Adipose tissue (tissue), 3 donors: Measurements from ENCODE around the gene VIPR1. TPM values are rescaled to one million over a fixed set of nuclear protein-coding genes. Genes with fewer than 3 reads are reported as not detected.

ENCODE experiments used
- H3K27ac ChIP-seq: one replicate; pipeline ENCODE4 v1.5.1; 2013; ENCODE audit warnings: low read depth, low read length
- WGBS, 3 donors: extraction: QIAGEN DNeasy Blood & Tissue Kit; methylation state at CpG; one replicate each; pipeline ENCODE4 v1.1.7; 2013; 5-methylcytosine and 5-hydroxymethylcytosine counted together
- polyA plus RNA-seq, 3 donors: library from polyadenylated mRNA; stranded (reverse); fragments of 200-250 nt; gene quantifications; one replicate each; pipeline ENCODE4 v1.2.3, GENCODE V29; 2013
- donor health status: healthy with polysubstance abuse.
- donor health status: Bipolar disorder and iron deficiency.
- donor health status: healthy.

VIPR1 gene
- polyA plus RNA-seq, 3 donors, result 1.6 to 12.6 (median 6.9) TPM

DNA sequence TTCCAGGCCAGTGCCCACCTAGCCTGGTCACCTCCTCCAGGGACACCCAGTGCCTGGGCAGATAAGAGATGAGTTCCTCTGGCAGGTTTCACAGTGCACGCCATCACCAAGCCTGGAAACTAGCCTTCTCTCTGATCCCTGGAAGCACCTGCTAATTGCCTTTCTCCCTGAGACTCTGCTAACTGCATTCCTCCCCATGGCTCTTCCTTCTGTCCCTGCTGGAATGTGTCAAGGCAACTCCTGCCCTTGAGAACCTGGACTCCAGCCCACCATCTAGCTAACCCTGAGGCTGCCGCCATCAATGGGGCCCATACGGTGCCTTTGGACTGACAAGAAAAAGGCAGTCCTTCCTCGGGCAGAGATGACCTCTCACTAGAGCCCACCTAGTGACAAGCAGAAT, 18.5 kb downstream of the VIPR1 start:
- no peak overlapping the region for H3K27ac ChIP-seq
- WGBS, 3 donors, result 87 to 93% (median 89%) methylated on average over 4 of the region's 4 CpGs

DNA sequence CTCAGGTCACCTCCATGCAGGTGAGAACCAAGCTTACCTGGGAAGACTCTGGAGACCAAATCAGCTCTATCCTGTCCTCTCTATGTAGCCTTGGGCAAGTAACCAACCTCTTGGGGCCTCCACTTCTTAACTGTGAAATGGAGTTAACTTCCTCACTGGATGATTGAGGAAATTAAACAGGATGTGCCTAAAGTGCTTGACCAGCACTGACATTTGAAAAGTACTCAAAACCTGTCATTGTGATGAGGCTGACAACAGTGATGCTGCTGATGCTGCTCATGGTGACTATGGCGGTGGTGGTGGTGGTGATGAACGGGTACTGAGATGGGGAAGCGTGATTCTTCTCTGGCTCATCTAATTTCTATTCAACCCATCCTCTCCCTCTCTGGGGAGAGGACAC, 22.3 kb downstream of the VIPR1 start:
- 83 to 98% (median 89%) methylated on average over 3 of the region's 3 CpGs for WGBS, 3 donors
- H3K27ac ChIP-seq, result no peak overlapping the region

DNA sequence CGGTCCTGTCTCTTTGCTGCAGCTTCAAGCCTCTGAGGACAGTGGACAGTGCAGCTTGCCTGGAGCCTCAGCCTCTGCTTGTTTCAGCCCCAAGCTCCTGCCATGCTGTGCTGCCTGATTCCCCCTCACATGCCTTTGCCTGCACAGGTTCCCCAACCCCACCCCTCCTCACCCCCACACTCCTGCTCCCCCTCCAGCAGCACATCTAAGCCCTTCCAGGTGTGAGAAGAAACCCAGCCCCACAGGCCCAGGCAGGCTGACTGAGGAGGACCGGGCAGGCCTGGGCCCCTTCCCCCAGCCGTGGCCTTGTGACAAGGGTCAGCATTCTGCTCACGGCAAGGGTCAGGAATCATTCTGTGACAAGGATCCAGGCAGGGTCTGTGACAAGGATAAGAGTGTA, 22.8 kb downstream of the VIPR1 start:
- 75 to 91% (median 89%) methylated on average over 4 of the region's 4 CpGs for WGBS, 3 donors
- no peak overlapping the region for H3K27ac ChIP-seq

DNA sequence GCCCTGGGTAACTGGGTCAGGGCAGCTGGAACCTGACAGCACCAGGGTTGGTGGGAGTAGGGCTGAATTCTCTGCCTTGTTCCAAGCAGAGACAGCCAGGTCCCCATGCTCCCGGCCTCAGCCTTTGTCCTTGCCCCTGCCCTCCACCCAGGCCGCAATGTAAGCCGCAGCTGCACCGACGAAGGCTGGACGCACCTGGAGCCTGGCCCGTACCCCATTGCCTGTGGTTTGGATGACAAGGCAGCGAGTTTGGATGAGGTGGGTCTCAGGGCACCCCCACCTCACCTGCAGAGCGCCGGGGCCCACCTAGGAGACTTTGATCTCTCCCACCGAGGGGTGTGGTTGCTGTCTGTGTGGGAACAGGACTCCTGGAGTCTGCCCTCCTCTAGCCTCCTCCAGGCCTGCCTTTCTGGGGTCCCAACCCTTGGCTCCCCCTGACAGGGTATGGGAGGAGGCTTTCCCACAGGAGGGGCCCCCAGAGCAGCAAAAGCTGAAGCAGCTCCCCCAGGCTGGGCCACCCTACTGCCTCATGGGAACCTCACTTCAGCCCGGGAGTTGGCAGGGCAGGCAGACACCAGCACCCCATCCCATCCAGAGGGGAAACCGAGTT, 23.4 kb downstream of the VIPR1 start:
- no peak overlapping the region for H3K27ac ChIP-seq
- WGBS, 3 donors, result 85 to 95% (median 94%) methylated on average over 11 to 13 of the region's 13 CpGs

DNA sequence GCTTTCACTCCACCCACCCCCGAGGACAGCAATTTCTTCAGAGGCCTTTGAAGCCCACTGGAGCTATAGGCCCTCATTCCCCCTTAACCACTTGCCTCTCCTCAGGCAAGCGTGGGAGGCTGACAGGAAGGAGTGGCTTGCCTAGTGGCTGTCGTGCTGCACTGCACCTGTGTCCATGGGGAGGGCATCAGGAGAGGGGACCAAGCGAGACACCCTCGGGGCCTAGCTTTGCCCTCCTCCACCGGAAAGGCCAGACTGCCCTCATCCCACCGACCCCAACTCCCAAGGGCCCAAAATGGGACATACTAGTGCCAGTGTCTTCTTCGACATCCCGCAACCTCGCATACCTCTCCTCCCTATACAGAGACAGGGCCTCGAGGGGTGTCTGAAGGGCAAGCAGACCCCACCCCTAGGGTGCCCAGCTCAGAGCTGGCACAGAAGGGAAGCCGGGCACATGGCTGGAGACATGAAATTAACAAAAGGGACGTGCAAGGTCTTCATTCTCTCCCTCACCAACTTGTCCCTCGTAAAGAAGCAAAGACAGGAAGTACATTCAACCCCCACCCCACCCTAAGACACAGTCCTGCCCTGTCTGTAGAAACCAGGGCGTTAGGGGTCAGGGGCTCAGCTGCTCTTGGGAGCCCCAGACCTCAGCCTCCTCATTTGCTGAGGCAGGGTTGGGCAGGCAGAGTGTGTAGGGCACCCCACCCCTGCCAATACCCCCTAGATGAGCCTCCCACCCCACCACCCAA, 24.3 kb downstream of the VIPR1 start:
- no peak overlapping the region for H3K27ac ChIP-seq
- 69 to 74% (median 70%) methylated on average over 15 of the region's 15 CpGs for WGBS, 3 donors

DNA sequence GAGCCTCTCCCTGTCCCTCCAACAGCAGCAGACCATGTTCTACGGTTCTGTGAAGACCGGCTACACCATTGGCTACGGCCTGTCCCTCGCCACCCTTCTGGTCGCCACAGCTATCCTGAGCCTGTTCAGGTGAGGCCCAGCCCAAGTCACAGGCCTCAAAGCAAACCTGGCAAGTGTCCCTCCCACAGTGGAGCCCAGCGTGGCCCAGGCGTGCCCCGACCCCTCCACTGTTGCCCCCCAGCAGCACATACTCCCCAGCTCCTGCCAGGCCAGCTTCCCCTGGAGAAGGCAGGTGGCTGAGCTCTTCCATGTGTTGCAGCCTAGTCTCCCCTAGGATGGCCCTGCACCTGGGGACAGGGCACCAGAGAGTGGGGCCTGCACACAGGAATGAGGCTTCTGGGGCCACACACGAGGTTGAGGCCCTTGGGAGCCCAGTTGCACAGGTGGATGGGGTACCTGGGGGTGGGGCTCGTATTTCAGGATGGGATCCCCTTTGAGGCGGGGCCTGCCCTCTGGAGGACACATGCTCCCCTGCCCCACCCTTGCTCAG, 25.0 kb downstream of the VIPR1 start:
- H3K27ac ChIP-seq, result no peak overlapping the region
- 90 to 94% (median 91%) methylated on average over 11 of the region's 11 CpGs for WGBS, 3 donors

DNA sequence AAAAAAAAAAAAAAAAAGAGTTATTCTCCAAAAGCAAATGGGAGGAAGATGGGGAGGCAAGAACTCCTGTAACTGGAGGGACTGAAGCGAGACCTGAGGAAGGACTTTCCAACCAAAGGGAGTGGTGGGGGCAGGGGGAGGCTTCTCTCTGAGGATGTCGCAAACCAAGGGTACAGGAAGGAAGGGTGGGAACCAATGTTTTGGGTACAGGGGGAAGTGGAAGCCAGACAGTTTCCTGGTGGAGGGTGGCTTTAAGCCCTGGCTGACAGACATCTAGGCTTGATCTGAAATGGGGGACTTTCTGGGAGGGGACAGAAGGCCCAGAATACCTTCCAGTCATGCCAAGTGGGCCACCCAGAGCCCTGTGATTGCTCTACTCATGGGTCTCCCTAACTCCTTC, 27.0 kb downstream of the VIPR1 start:
- no peak overlapping the region for H3K27ac ChIP-seq

DNA sequence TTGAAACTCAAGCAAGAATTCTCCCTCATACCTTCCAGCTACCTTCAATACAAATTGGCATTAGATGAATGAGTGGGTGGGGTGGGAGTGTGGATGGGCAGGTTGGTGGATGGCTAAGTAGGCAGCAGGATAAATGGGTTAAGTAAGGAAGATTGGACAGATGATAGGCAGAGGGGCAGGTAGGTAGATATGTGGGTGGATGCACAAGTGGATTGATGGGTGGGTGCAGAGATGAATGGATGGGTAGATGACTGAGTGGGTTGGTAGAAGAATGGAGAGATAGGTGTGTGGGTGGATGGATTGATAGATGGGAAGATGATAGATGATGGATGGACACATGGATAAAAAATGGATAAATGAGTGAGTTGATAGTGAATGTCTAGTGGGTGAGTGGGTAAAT, 27.6 kb downstream of the VIPR1 start:
- no peak overlapping the region for H3K27ac ChIP-seq

More for the DNA sequence above, 27.0 kb downstream of the VIPR1 start:
- WGBS, 3 donors, result 44 to 77% (median 57%) methylated on average over 2 of the region's 2 CpGs

DNA sequence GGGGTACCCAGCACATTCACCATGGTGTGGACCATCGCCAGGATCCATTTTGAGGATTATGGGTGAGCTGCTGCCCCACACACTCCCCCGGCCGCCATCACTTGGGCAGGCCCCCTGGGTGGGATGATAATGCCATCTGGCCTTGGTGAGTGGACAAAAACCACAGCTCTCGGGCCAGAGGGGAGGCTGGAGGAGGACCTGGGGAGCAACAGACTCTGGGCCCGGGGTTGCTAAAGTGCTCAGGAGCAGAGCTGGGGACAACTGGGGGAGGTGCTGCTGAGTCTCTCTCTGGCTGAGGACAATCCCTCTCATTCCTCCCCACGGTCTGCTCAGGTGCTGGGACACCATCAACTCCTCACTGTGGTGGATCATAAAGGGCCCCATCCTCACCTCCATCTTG, 29.0 kb downstream of the VIPR1 start:
- 91 to 92% (median 92%) methylated on average over 6 of the region's 6 CpGs for WGBS, 3 donors
- no peak overlapping the region for H3K27ac ChIP-seq

DNA sequence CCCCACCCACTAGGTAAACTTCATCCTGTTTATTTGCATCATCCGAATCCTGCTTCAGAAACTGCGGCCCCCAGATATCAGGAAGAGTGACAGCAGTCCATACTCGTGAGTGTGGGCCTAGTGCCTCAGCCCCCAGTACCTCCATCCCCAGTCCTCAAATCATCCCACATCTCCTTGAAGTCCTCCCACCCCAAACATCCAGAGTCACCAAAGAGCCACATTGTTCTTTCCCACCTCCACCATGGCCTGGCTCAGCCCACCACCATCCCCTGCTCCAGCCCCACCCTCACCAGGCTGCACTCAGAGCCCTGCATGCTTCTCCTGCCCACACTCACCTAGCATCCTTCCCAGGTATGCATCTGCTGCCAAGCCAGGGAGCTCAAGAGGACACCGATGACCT, 29.8 kb downstream of the VIPR1 start:
- 91 to 97% (median 93%) methylated on average over 4 of the region's 4 CpGs for WGBS, 3 donors
- H3K27ac ChIP-seq, result no peak overlapping the region

DNA sequence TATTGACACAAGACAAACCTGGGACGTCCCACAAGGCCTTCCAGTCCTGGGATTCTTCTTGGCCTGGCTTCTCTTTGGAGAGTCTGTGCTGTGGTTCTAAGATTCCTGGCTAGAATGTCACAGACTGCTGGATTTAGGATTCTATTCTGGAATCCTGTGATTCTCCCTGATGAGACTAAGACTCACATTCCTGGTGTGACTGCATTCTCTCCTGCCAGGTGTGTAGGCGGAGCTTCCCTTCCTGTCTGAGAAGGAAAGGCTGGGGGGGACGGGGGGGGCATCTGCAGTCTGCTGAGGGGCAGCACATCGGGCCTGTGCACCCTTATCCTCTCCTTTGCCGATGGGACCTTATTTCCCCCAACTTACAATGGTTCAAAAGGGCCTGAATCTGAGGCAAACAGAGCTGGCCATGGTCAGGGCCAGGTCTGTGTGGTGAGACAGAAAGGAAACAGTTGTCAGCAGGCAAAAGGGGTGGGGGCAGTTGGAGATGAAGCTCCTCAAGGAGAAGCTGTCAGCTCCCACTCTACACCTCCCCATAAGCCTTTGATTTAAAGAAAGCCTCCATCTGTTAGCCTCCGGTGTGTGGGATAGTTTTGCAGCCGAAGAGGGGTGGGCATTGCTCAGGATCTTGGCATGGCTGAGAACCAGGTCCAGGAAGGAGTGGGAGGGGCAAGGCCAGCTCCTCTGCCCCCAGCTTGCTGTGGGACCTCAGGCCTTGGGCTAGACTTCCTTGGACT, 30.9 kb downstream of the VIPR1 start:
- H3K27ac ChIP-seq, result no peak overlapping the region
- 68 to 74% (median 72%) methylated on average over 7 of the region's 7 CpGs for WGBS, 3 donors

DNA sequence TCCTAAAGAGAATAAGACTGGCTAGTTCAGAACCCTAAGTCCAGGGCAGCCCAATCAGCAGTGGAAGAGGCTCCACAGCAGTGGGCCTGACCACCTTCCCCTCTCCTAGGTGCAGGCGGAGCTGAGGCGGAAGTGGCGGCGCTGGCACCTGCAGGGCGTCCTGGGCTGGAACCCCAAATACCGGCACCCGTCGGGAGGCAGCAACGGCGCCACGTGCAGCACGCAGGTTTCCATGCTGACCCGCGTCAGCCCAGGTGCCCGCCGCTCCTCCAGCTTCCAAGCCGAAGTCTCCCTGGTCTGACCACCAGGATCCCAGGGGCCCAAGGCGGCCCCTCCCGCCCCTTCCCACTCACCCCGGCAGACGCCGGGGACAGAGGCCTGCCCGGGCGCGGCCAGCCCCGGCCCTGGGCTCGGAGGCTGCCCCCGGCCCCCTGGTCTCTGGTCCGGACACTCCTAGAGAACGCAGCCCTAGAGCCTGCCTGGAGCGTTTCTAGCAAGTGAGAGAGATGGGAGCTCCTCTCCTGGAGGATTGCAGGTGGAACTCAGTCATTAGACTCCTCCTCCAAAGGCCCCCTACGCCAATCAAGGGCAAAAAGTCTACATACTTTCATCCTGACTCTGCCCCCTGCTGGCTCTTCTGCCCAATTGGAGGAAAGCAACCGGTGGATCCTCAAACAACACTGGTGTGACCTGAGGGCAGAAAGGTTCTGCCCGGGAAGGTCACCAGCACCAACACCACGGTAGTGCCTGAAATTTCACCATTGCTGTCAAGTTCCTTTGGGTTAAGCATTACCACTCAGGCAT, 33.7 kb downstream of the VIPR1 start:
- 83 to 85% (median 84%) methylated on average over 35 of the region's 35 CpGs for WGBS, 3 donors
- no peak overlapping the region for H3K27ac ChIP-seq

DNA sequence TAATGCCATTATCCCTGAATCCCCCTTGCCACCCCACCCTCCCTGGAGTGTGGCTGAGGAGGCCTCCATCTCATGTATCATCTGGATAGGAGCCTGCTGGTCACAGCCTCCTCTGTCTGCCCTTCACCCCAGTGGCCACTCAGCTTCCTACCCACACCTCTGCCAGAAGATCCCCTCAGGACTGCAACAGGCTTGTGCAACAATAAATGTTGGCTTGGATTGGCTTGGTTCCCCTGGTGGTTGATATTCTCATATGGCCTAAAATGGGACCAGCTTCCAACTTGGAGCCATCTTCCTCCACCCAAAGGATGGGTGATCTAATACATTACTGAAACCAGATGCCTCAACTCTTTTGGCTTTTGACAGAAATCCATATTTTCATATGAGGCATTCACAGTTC, 34.9 kb downstream of the VIPR1 start:
- no peak overlapping the region for H3K27ac ChIP-seq

DNA sequence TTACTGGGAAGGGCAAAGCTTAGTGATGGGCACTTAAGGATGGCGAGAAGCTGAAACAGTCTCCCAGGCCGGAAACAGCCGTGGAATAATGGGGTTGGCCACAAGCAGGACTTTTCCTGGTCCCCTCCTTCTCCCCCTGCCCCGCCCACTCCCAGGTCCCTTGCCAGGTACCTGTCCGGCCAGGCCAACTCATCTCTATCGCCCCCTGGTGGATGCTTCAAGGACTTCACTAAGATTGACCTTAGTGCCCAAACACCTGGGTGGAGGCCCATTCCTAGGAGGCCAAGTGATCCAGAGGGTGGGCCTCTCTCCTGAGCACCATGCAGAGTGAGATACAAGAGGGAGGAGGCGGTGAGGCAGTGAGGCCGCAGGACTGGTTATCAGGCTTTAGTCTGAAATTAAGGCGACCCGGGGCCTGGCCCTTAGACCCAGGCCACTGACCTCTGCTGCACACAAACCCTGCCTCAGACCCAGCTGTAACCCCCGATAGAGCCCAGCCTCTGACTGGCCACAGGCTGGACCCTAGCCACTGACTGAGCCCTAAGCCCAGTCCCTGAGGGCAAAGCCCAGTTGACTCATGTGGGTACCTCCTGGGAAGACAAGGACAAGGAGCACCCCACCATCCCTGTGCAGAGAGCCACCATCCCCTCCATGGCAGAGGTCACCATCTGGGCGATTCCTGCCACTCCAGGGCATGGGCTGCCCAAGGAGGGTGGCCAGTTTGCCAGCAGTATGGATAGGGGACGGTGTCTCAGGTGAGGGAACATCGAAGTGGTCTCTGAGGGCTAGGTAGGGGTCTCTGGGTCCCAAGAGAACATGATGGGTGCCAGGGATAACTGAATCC, 37.6 kb downstream of the VIPR1 start:
- H3K27ac ChIP-seq, result no peak overlapping the region
- 61 to 65% (median 64%) methylated on average over 14 of the region's 14 CpGs for WGBS, 3 donors

DNA sequence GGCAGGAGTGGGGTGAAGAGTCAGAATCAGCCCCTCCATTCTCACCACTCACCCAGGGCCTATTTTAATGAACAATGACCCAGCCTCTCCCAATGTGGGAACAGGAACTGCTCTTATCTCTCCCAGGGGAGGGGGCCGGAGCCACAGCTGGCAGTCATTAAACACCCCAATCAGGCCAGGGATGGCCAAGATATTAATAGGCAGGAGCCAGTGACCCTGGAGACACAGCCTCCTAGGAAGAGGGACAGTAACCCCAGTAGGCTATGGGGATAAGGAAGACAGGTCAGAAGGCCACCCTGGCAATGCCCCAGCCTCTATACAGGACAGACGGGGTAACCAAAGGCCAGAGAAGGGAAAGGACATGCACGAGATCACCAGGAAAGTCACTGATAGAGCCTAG, 38.6 kb downstream of the VIPR1 start:
- no peak overlapping the region for H3K27ac ChIP-seq
- 34 to 81% (median 58%) methylated on average over 3 of the region's 3 CpGs for WGBS, 3 donors

DNA sequence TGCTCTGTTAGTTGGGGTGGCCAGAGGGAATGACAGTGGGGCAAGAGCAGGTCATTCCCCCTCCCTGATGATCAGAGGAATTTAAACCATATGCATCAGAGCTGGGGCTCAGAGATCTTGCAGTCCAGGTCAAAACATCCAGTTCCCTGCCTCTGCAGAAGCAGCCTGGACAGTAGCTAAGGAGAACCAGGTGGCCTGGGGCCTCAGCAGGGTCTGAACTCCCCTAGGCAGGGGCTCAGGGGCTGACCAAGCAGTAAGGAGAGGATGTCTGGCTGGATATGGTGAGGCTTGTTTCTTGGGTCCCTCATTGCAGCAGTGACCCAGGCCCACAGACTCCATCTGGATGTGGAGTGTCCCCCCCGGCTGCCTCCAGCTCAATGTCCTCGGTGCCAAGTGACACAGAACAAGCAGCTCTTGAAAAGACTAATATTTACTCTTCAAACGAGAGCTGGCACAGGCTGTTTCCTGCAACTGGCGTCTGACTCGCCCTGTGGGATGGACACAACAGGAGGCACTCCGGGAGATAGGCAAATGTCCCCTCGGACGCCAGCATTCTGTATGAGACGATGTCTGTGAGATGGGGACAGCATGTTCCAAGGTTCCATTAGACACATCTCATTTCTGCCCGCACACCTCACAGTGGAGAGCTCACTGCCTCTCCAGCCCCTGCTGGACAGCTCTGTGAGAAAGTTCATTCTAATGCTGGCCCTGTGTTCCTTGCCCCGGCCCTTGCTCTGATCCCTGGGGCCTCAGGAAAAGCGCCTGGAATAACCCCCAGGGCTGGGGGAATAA, 42.2 kb downstream of the VIPR1 start:
- WGBS, 3 donors, result 16 to 61% (median 52%) methylated on average over 12 of the region's 12 CpGs
- no peak overlapping the region for H3K27ac ChIP-seq

DNA sequence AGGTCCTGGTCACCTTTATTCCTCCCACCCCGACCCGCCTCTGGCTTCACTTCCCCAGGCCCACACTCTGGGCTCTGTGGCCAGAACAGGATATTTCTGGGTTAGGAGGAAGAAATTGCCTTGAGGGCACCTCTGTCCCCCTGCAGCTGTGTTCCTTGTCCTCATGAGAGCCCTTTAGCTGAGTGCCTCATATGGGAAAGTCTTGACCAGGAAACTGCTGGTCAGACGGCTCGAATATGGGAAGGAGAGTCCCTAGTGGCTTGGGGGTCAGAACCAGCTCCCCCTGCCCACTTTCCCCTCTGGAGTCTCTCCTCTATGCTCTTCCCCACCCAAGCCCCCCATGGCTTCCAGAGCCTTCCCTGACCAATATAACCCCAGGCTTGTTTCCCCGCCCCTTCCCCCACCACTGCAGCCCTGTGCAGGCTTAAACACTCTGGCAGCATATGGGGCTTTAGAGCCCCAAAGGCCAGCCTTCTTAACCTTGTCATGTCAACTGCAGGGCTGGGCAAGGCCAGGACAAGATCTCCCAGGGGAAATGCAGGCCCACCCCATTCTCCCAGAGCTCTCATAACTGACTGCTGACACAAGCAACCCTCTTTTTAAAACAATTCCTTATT, 42.9 kb downstream of the VIPR1 start:
- WGBS, 3 donors, result 61 to 81% (median 66%) methylated on average over 5 of the region's 5 CpGs
- H3K27ac ChIP-seq, result no peak overlapping the region
